DOHH2 (cell line): ENCODE data around the gene MYOF.

Source experiments
- CTCF ChIP-seq: fragments of 200-600 bp; sonication (generic); IDR thresholded peaks from one replicate; pipeline ENCODE4 v1.5.1; 2014; ENCODE audit warnings: antibody characterized with exemption, mild to moderate bottlenecking, low read depth, low read length; ENCODE audit not compliant: poor library complexity, severe bottlenecking
- EZH2phosphoT487 ChIP-seq: fragments of 200-600 bp; sonication (generic); IDR thresholded peaks from 2 replicates; pipeline ENCODE4 v1.6.1; 2017; ENCODE audit warnings: borderline replicate concordance, mild to moderate bottlenecking, antibody characterized with exemption, low read length, moderate library complexity, mixed read lengths

- TF ChIP-seq CTCF: no peak
- no peak for TF ChIP-seq EZH2phosphoT487
These were observed 14.3 kb upstream of the MYOF start, which contains the start of gene CEP55 for GRCh38 chr10:93496322-93497041.
